Endothelial cell of umbilical vein (primary cell): ENCODE measurements around the gene PDSS1. TPM values are rescaled to one million over a fixed set of nuclear protein-coding genes. Genes with fewer than 3 reads are reported as not detected.

ENCODE experiments used
- BruUV-seq: library from RNA; stranded (reverse); fragments of 400-500 nt; replicated peaks from 2 replicates; lab custom pipeline; 2021; lab: Mats Ljungman, UMichigan
- CTCF ChIA-PET: fragments of 300-600, 350-600 bp; sonication (Branson Sonifier 250); formaldehyde crosslinking; loops from one replicate; lab custom pipeline; 2021; ENCODE audit warnings: antibody characterized with exemption, inconsistent platforms; lab: Charles Lee
- POLR2A ChIA-PET: fragments of 300-600, 350-600 bp; sonication (Branson Sonifier 250); formaldehyde crosslinking; loops from one replicate; lab custom pipeline; 2021; ENCODE audit warnings: antibody characterized with exemption, inconsistent platforms; lab: Charles Lee
- DNase-seq: peaks from one replicate; pipeline ENCODE4 v3.0.0-alpha.2; 2011; ENCODE audit warnings: low read depth, low spot score
- FAIRE-seq: peaks from 2 replicates; lab custom pipeline; 2011; peaks lifted over from hg19 to GRCh38; lab: Jason Lieb, UNC
- H2AFZ ChIP-seq: 2 replicates; pipeline ENCODE4 v1.6.0; 2012; ENCODE audit warnings: low read depth, low read length, control low read depth, inconsistent platforms
- H3K27ac ChIP-seq: 2 replicates; pipeline ENCODE4 v1.5.1; 2011; ENCODE audit warnings: low read depth, mild to moderate bottlenecking, control low read depth, low read length, moderate library complexity; ENCODE audit not compliant: insufficient read depth
- H3K27me3 ChIP-seq, 2 experiments: 2 replicates each; pipeline versions ENCODE4 v1.6.0 to v1.6.1; 2011; ENCODE audit warnings: low read length in 2 of 2, mixed read lengths in 1 of 2; ENCODE audit not compliant: control insufficient read depth in 2 of 2, insufficient read depth in 2 of 2
- H3K36me3 ChIP-seq, 2 experiments: 2 replicates in 1 of 2; 3 replicates in 1 of 2; pipeline ENCODE4 v1.5.1; 2011; ENCODE audit warnings: low read length in 2 of 2, mild to moderate bottlenecking in 1 of 2, moderate library complexity in 1 of 2; ENCODE audit not compliant: control insufficient read depth in 2 of 2, insufficient read depth in 2 of 2; ENCODE audit errors: extremely low read depth in 1 of 2
- H3K4me1 ChIP-seq: 3 replicates; pipeline ENCODE4 v1.5.1; 2011; ENCODE audit warnings: mild to moderate bottlenecking, low read length; ENCODE audit not compliant: control insufficient read depth, insufficient read depth; ENCODE audit errors: extremely low read depth
- H3K4me2 ChIP-seq: 2 replicates; pipeline ENCODE4 v1.6.1; 2011; ENCODE audit warnings: low read length, control low read depth, mixed read lengths; ENCODE audit not compliant: insufficient read depth
- H3K4me3 ChIP-seq, 3 experiments: fragments of 200-600 bp in 1 of 3; sonication (generic), shearing (Covaris generic) in 1 of 3; replicated peaks in 1 of 3; 2 replicates each; pipeline ENCODE4 v1.5.1; 2011 to 2016; ENCODE audit warnings: control low read depth in 3 of 3, low read length in 3 of 3, mild to moderate bottlenecking in 2 of 3, inconsistent platforms in 1 of 3, low read depth in 1 of 3, moderate library complexity in 1 of 3; ENCODE audit not compliant: insufficient read depth in 1 of 3
- H3K79me2 ChIP-seq: 2 replicates; pipeline ENCODE4 v1.6.0; 2012; ENCODE audit warnings: low read length, inconsistent platforms; ENCODE audit not compliant: control insufficient read depth, insufficient read depth
- H3K9ac ChIP-seq: replicated peaks from 2 replicates; pipeline ENCODE3; 2011; ENCODE audit warnings: low read length, control low read depth; ENCODE audit not compliant: insufficient read depth; ENCODE audit errors: extremely low read depth
- H3K9me1 ChIP-seq: replicated peaks from 3 replicates; pipeline ENCODE4 v1.6.0; 2011; ENCODE audit warnings: mild to moderate bottlenecking, low read length; ENCODE audit not compliant: control insufficient read depth, insufficient read depth; ENCODE audit errors: extremely low read depth
- H3K9me3 ChIP-seq: replicated peaks from 2 replicates; pipeline ENCODE4 v1.5.1; 2012; ENCODE audit warnings: low read length, inconsistent platforms; ENCODE audit not compliant: control insufficient read depth, insufficient read depth
- H4K20me1 ChIP-seq: replicated peaks from 2 replicates; pipeline ENCODE3; 2011; ENCODE audit warnings: mild to moderate bottlenecking, low read length; ENCODE audit not compliant: control insufficient read depth, insufficient read depth; ENCODE audit errors: extremely low read depth
- CTCF ChIP-seq, 2 donors: IDR thresholded peaks; 1 replicate in 1 of 2; 2 replicates in 1 of 2; pipeline ENCODE4 v1.5.1; 2011; ENCODE audit warnings: low read length in 2 of 2, mild to moderate bottlenecking in 2 of 2, moderate library complexity in 2 of 2, control low read depth in 1 of 2, inconsistent platforms in 1 of 2, low read depth in 1 of 2; ENCODE audit not compliant: insufficient read depth in 1 of 2; ENCODE audit errors: extremely low read depth in 1 of 2
- EZH2 ChIP-seq: IDR thresholded peaks from 2 replicates; pipeline ENCODE4 v1.6.1; 2012; ENCODE audit warnings: borderline replicate concordance, low read depth, mild to moderate bottlenecking, moderate library complexity, low read length, inconsistent platforms; ENCODE audit not compliant: severe bottlenecking
- FOS ChIP-seq: IDR thresholded peaks from 2 replicates; pipeline ENCODE4 v1.6.1; 2011; ENCODE audit warnings: mild to moderate bottlenecking, low read length, moderate library complexity, borderline replicate concordance; ENCODE audit not compliant: insufficient read depth
- GATA2 ChIP-seq: IDR thresholded peaks from 2 replicates; pipeline ENCODE4 v1.7.0; 2011; ENCODE audit warnings: low read depth, mild to moderate bottlenecking, moderate library complexity, mixed read lengths, low read length; ENCODE audit not compliant: insufficient read length, insufficient read depth
- JUN ChIP-seq: IDR thresholded peaks from 2 replicates; pipeline ENCODE4 v1.6.1; 2011; ENCODE audit warnings: borderline replicate concordance, low read depth; ENCODE audit not compliant: insufficient read length, insufficient read depth
- MAX ChIP-seq: IDR thresholded peaks from 2 replicates; pipeline ENCODE4 v1.6.1; 2011; ENCODE audit not compliant: insufficient read depth, insufficient read length
- MYC ChIP-seq: IDR thresholded peaks from one replicate; pipeline ENCODE4 v1.6.1; 2011; ENCODE audit warnings: mild to moderate bottlenecking, low read depth, low read length
- POLR2A ChIP-seq: IDR thresholded peaks from 2 replicates; pipeline ENCODE4 v1.6.1; 2012; ENCODE audit warnings: low read depth, mild to moderate bottlenecking, control low read depth, low read length
- POLR2AphosphoS5 ChIP-seq: IDR thresholded peaks from 2 replicates; pipeline ENCODE4 v1.6.1; 2012; ENCODE audit warnings: low read depth, mild to moderate bottlenecking, control low read depth, low read length, moderate library complexity; ENCODE audit not compliant: insufficient read depth
- dilution Hi-C: fragments of 300-500 bp; cut with MboI; formaldehyde crosslinking; loops from one replicate; pipeline ENCODE4 v1.15.0; 2019; ENCODE audit warnings: low sequenced_read_pairs; ENCODE audit not compliant: extremely low pct_ligation_motif_present
- intact Hi-C: fragments of 100-400 bp; cut with micrococcal nuclease; formaldehyde crosslinking; loops from one replicate; pipeline ENCODE4 v1.10.0; 2022
- polyA plus RNA-seq, 4 experiments: library from polyadenylated mRNA; depleted of rRNA in 3 of 4; stranded (reverse) in 3 of 4; unstranded in 1 of 4; fragments of >200 nt; gene quantifications; 2 replicates each; pipeline versions ENCODE4 v1.2.1 to v1.2.3, GENCODE V29; 2011 to 2012; ENCODE audit warnings: missing spikeins in 1 of 4
- small RNA-seq: library from RNA; depleted of rRNA; stranded (forward); fragments of <200 nt; gene quantifications from one replicate; pipeline ENCODE3, GENCODE V24; 2012; ENCODE audit warnings: low replicate concordance, low read depth; ENCODE audit not compliant: insufficient read depth, insufficient read length
- total RNA-seq: library from RNA; stranded (reverse); gene quantifications from 2 replicates; pipeline ENCODE4 v1.2.3, GENCODE V29; 2021

The PDSS1 gene
- total and polyA plus RNA-seq, 2 donors (not counting 3 experiments of a cell fraction or from before 2014, with no cell fraction given): 9.1 to 11.3 TPM

- Histone ChIP-seq H3K36me3 (no peaks in the 10 kb centered on the region), H3K4me2 (no peak overlapping the region), H3K9me3 (no peaks in the 10 kb centered on the region), H2AFZ (no peak overlapping the region), H4K20me1 (peaks cover 15% of the 10 kb centered on the region), H3K4me1 (no peaks in the 10 kb centered on the region), H3K4me3 (no peak overlapping the region), H3K27ac (no peak overlapping the region), H3K9me1 (no peaks in the 10 kb centered on the region), H3K79me2 (peaks cover 79% of the 10 kb centered on the region), H3K9ac (no peak overlapping the region), H3K27me3 (no peaks in the 10 kb centered on the region)
- intact Hi-C loops: no loop called here
- DNase-seq (no peak), FAIRE-seq (no peak)
- no TSS peak for BruUV-seq
- TF ChIP-seq FOS (no peak), MYC (no peak), POLR2A (no peak), EZH2 (no peak), JUN (no peak), MAX (no peak), GATA2 (no peak), CTCF (IDR thresholded peaks at IDR 0.05; ENCODE audit: extremely low read depth in 1 of 2, insufficient read depth in 1 of 2, low read depth in 1 of 2, low read length in 2 of 2) (no peak), POLR2AphosphoS5 (no peak)
- dilution Hi-C loops: no loop called here
- ChIA-PET POLR2A (no interaction called here), CTCF (interaction anchor here (0.9 to 1.3 kb wide), 2 partner anchors 12 to 67 kb away, joined by 4 read pairs; no protein-coding TSS in a partner anchor)
Observed at GRCh38 chr10:26792758-26793495, 95.4 kb downstream of the PDSS1 start.

Small RNA genes lying within 50 kb of the gene (small RNA-seq; reads per million reads assigned to genes)
- gene RF00191 (not detected), gene RNU6-946P (not detected)

Other genes starting within 250 kb of the PDSS1 start
- gene ABI1, start 163.3 kb downstream of the PDSS1 start, total RNA-seq: 53.6 and 58.8 TPM in 2 replicates
- gene ABI1, start 163.3 kb downstream of the PDSS1 start, polyA plus RNA-seq: 59.1 and 63.0 TPM in 2 replicates